ENCODE results near the gene CXCL10.

CXCL10 gene

GRCh38 chr4:75997081-75997480, 26.2 kb downstream of the CXCL10 start:
- TF ChIP-seq, protein P1, sequence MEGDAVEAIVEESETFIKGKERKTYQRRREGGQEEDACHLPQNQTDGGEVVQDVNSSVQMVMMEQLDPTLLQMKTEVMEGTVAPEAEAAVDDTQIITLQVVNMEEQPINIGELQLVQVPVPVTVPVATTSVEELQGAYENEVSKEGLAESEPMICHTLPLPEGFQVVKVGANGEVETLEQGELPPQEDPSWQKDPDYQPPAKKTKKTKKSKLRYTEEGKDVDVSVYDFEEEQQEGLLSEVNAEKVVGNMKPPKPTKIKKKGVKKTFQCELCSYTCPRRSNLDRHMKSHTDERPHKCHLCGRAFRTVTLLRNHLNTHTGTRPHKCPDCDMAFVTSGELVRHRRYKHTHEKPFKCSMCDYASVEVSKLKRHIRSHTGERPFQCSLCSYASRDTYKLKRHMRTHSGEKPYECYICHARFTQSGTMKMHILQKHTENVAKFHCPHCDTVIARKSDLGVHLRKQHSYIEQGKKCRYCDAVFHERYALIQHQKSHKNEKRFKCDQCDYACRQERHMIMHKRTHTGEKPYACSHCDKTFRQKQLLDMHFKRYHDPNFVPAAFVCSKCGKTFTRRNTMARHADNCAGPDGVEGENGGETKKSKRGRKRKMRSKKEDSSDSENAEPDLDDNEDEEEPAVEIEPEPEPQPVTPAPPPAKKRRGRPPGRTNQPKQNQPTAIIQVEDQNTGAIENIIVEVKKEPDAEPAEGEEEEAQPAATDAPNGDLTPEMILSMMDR (IDR thresholded peaks at IDR 0.05; ENCODE audit: insufficient read depth, low read length) = no peak
- TF ChIP-seq SPI1 (IDR thresholded peaks at IDR 0.05; ENCODE audit: borderline replicate concordance, low read depth) = no peak
- TF ChIP-seq GABPA (IDR thresholded peaks at IDR 0.05; ENCODE audit: low read depth) = no peak
- TF ChIP-seq, protein P2, sequence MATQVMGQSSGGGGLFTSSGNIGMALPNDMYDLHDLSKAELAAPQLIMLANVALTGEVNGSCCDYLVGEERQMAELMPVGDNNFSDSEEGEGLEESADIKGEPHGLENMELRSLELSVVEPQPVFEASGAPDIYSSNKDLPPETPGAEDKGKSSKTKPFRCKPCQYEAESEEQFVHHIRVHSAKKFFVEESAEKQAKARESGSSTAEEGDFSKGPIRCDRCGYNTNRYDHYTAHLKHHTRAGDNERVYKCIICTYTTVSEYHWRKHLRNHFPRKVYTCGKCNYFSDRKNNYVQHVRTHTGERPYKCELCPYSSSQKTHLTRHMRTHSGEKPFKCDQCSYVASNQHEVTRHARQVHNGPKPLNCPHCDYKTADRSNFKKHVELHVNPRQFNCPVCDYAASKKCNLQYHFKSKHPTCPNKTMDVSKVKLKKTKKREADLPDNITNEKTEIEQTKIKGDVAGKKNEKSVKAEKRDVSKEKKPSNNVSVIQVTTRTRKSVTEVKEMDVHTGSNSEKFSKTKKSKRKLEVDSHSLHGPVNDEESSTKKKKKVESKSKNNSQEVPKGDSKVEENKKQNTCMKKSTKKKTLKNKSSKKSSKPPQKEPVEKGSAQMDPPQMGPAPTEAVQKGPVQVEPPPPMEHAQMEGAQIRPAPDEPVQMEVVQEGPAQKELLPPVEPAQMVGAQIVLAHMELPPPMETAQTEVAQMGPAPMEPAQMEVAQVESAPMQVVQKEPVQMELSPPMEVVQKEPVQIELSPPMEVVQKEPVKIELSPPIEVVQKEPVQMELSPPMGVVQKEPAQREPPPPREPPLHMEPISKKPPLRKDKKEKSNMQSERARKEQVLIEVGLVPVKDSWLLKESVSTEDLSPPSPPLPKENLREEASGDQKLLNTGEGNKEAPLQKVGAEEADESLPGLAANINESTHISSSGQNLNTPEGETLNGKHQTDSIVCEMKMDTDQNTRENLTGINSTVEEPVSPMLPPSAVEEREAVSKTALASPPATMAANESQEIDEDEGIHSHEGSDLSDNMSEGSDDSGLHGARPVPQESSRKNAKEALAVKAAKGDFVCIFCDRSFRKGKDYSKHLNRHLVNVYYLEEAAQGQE (IDR thresholded peaks at IDR 0.05; ENCODE audit: insufficient replicate concordance, low read depth) = no peak
- TF ChIP-seq POLR2AphosphoS5 (IDR thresholded peaks at IDR 0.05; ENCODE audit: low read depth) = no peak
- DNase-seq (ENCODE audit: low read depth in 1 of 2, low spot score in 1 of 2) = no peak
- Histone ChIP-seq H3K4me3 (replicated peaks; ENCODE audit: insufficient read depth, low read length) (no peak overlapping the region), H3K27ac (replicated peaks) (no peak overlapping the region), H3K27me3 (ENCODE audit: insufficient read depth, poor library complexity, severe bottlenecking) (no peaks in the 10 kb centered on the region)

DNA sequence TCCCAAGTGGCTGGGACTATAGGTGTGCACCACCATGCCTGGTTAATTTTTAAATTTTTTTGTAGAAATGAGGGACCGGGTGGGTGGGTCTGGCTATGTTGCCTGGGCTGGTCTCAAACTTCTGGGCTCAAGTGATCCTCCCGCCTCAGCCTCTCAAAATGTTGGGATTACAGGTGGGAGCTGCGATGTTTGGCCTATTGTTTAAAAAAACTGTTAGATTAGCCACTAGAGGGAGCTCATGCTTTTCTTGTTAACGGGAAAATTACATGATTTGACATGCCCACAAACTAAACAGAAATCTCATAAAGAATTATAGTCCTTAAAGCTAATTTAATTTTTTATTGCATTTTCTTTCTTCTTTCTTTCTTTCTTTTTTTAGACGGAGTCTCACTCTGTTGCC, 27.6 kb downstream of the CXCL10 start:
- TF ChIP-seq GABPA (IDR thresholded peaks at IDR 0.05; ENCODE audit: low read depth) = no peak
- TF ChIP-seq, protein P1 (IDR thresholded peaks at IDR 0.05; ENCODE audit: insufficient read depth, low read length) = peak; percentile 18
- Histone ChIP-seq H3K4me3 (replicated peaks; ENCODE audit: insufficient read depth, low read length) (no peak overlapping the region), H3K27ac (replicated peaks) (no peak overlapping the region), H3K27me3 (ENCODE audit: insufficient read depth, poor library complexity, severe bottlenecking) (no peaks in the 10 kb centered on the region)
- DNase-seq (ENCODE audit: low read depth in 1 of 2, low spot score in 1 of 2) = peak in 1 of 2 experiments; percentile 17

DNA sequence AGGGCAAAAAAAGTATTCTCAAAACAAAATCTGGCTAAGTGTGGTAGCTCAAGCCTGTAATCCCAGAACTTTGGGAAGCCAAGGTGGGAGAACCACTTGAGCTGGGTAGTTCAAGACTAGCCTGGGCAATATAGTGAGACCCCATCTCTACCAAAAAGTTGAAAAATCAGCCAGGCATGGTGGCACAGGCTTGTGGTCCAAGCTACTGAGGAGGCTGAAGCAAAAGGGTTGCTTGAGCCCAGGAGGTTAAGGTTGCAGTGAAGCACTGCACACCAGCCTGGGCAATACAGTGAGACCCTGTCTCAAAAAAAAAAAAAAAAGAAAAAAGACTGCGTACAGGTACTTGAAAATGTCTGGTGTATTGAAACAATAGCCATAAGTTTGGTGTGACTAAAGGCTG, 30.8 kb downstream of the CXCL10 start:
- no peak for TF ChIP-seq SPI1 (IDR thresholded peaks at IDR 0.05; ENCODE audit: borderline replicate concordance, low read depth)
- TF ChIP-seq, protein P2 (IDR thresholded peaks at IDR 0.05; ENCODE audit: insufficient replicate concordance, low read depth) = no peak
- TF ChIP-seq POLR2AphosphoS5 (IDR thresholded peaks at IDR 0.05; ENCODE audit: low read depth) = no peak
- TF ChIP-seq, protein P1 (IDR thresholded peaks at IDR 0.05; ENCODE audit: insufficient read depth, low read length) = no peak
- TF ChIP-seq GABPA (IDR thresholded peaks at IDR 0.05; ENCODE audit: low read depth) = no peak

GRCh38 chr4:75989846-75990528, 33.3 kb downstream of the CXCL10 start:
- TF ChIP-seq SPI1 (IDR thresholded peaks at IDR 0.05; ENCODE audit: borderline replicate concordance, low read depth) (no peak), POLR2AphosphoS5 (IDR thresholded peaks at IDR 0.05; ENCODE audit: low read depth) (no peak), GABPA (IDR thresholded peaks at IDR 0.05; ENCODE audit: low read depth) (no peak)
- TF ChIP-seq, protein P2 (IDR thresholded peaks at IDR 0.05; ENCODE audit: insufficient replicate concordance, low read depth) = no peak
- TF ChIP-seq, protein P1 (IDR thresholded peaks at IDR 0.05; ENCODE audit: insufficient read depth, low read length) = no peak
- no peak for DNase-seq (ENCODE audit: low read depth in 1 of 2, low spot score in 1 of 2)
- H3K4me3 ChIP-seq (replicated peaks; ENCODE audit: insufficient read depth, low read length) = peak overlapping the region; percentile 90
- no peaks in the 10 kb centered on the region for H3K27me3 ChIP-seq (ENCODE audit: insufficient read depth, poor library complexity, severe bottlenecking)
- peak overlapping the region; percentile 76 for H3K27ac ChIP-seq (replicated peaks)

More for the DNA sequence above, 30.8 kb downstream of the CXCL10 start:
- Histone ChIP-seq H3K4me3 (replicated peaks; ENCODE audit: insufficient read depth, low read length) (no peak overlapping the region), H3K27me3 (ENCODE audit: insufficient read depth, poor library complexity, severe bottlenecking) (no peaks in the 10 kb centered on the region), H3K27ac (replicated peaks) (no peak overlapping the region)
- no peak for DNase-seq (ENCODE audit: low read depth in 1 of 2, low spot score in 1 of 2)
